A549 treated with Hydrocortisone at 1 μM for 4 hours (cell line): ENCODE measurements around the gene HSD17B3. TPM values are rescaled to one million over a fixed set of nuclear protein-coding genes. Genes with fewer than 3 reads are reported as not detected.

Experiments used
- total RNA-seq: library from RNA; stranded (reverse); fragments of 200-300 nt; extraction: Qiagen RNA extraction; gene quantifications from 5 replicates; pipeline ENCODE4 v1.2.3, GENCODE V29; 2022

The HSD17B3 gene
- 0.20 TPM in 2 of 5 replicates, not detected in the others for total RNA-seq

GRCh38 chr9:96302021-96302420 is at the start of gene HSD17B3:
Gene HSD17B3 (minus strand): TSS chr9:96302176. CDS start chr9:96302104, 72 bp downstream.

Other genes starting within 250 kb of the HSD17B3 start
- 17.7 to 21.2 TPM (median 20.7 TPM) in 5 replicates for gene SLC35D2, start 81.5 kb upstream of the HSD17B3 start, total RNA-seq
- 4.9 to 6.0 TPM (median 5.2 TPM) in 5 replicates for gene ZNF367, start 116.2 kb upstream of the HSD17B3 start, total RNA-seq
- gene HABP4, start 148.0 kb upstream of the HSD17B3 start, total RNA-seq: 14.8 to 16.5 TPM (median 15.3 TPM) in 5 replicates